GM12892 (cell line): ENCODE measurements around the gene FRMD7.

ENCODE experiments used
- POLR2A ChIP-seq: IDR thresholded peaks from 2 replicates; pipeline ENCODE4 v1.6.1; 2011; ENCODE audit warnings: low read depth, low read length, control low read depth
- POLR2AphosphoS5 ChIP-seq: IDR thresholded peaks from 2 replicates; pipeline ENCODE4 v1.6.1; 2011; ENCODE audit warnings: low read depth, low read length, control low read depth
- TAF1 ChIP-seq: IDR thresholded peaks from 2 replicates; pipeline ENCODE4 v1.6.1; 2011; ENCODE audit warnings: low read depth, mild to moderate bottlenecking, control low read depth, low read length, borderline replicate concordance

DNA sequence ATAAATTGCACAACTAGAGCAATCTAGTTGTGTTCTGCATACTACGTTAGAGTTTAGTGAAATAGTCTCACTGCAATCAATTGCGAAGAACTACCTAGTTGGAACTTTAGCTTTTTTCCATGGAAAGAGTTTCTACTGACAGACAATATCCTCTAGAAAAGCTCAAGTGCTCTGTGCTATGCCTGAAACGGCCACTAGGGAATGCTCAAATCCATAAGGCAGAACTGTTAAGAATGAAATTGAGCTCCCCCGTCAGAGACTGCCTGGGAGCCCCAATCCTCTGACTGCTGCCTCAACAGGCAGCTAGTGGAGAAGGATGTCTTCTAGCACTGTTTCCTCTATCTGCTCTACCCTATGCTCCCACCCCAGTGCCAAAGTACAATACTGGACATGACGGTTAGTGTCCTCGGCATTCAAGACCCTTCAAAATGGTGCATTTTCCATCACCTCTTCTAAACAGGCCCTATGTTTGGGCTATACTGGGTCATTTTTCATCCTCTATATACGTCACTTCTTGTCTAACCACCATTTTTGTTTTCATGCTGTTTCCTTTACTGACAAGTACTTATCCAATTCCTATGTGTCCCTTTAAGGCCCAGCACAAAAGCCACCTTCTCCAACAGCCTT lies 35.3 kb downstream of the FRMD7 start:
- TF ChIP-seq POLR2AphosphoS5 (no peak), TAF1 (no peak), POLR2A (no peak)
